GM18951 (cell line): ENCODE measurements around the gene CAMTA1.

Experiments used
- POLR2A ChIP-seq: IDR thresholded peaks from 4 replicates; pipeline ENCODE4 v1.6.1; 2011; ENCODE audit warnings: mild to moderate bottlenecking; ENCODE audit not compliant: insufficient read length, insufficient read depth; ENCODE audit errors: extremely low read depth
- in situ Hi-C: fragments of 300-500 bp; cut with MboI; formaldehyde crosslinking; loops from one replicate; pipeline ENCODE4 v1.12.0; 2022; ENCODE audit warnings: low sequenced_read_pairs, mixed read lengths, inconsistent platforms; ENCODE audit not compliant: unreplicated experiment

Gene CAMTA1

DNA sequence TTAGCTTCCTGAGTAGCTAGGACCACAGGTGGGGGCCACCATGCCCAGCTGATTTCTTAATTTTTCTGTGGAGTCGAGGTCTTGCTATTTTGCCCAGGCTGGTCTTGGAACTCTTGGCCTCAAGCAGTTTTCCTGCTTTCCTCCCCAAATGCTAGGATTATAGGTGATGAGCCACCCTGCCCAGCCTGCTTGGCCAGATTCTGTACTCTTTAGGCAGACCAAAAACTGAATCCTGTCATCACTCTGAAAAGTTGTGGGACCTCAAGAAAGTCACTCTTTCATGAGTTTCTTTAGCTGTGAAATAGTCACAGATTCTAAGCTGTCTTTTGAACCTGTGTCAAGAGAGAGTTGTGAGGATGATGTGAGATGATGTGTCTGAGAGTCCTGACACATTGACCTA lies 105.4 kb downstream of the CAMTA1 start:
- TF ChIP-seq POLR2A: no peak
- in situ Hi-C loops: no loop called here

DNA sequence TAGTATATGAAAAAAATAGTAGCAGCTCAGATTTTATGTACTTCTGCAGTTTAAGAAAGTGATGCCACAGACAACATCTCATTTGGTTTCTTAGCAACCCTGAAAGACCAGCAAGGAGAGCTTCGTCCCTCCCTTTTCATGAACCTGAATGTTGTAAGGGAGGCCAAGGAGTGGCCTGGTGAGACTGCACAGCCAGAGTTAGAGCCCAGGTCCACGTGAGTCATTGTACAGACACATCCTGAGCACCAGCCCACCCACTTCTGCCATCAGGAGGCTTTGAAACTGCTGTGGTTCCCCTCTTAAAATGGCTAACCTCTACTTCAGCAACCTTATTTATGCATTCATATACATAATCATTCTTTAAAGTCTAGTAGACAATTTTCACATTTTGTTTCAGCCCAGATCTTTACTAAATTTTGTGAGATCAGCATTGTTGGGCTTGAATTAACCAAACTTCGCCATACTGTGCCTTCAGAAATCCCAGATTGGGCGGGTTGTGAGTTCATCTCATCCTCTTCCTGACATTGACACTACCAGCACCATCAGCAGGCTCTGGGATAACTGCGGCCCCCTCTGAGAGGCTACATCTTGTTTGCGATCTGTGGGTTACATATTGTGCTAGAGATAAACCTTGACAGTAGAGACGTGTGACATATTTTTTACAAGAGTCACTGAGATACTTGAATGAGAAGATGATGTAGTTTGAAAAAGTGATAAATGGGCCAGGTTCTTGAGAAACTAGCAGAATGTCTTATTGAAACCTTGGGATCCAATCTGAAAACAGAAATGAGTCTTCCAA lies 106.7 kb downstream of the CAMTA1 start:
- no peak for TF ChIP-seq POLR2A
- in situ Hi-C loops: no loop called here

DNA sequence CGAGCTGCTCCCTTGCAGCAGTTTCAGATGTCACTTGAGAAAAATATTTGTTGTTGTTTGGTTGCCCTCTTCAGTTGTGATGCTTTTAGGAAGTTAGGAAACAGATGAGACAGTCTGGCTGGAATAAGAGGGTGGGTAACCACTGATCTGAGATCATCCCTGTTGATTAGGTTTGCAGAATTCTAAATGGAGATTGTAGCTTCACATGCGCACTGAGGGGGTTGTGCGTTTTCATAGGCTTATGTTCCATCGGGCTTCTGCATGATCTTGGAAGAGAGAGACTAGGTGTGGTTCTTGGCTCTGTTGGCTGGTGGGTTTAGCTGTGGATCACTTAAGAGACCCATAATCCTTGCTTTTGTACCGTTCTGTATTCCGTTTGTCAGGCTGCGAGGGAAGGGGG lies 108.1 kb downstream of the CAMTA1 start:
- no peak for TF ChIP-seq POLR2A
- in situ Hi-C loops: no loop called here

DNA sequence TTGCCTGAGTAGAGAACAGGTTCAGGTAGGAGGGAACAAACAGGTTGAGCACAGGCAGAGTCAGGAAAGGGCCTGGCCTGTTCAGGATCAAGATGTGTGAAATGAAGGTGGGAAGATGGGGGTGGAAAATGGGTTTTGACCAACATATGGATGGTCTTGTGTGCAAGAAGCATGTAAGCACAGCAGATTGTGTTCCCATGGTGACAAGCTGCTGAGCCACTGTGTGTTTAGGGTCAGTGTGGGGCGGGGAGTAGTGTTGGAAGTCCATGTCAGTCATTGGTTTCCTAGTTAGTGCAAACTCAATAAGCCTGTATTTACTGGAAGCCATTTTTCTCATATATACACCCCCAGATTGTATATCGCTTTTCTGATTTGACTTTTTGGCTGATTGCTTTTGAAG lies 111.9 kb downstream of the CAMTA1 start:
- TF ChIP-seq POLR2A: no peak
- in situ Hi-C loops: no loop called here

DNA sequence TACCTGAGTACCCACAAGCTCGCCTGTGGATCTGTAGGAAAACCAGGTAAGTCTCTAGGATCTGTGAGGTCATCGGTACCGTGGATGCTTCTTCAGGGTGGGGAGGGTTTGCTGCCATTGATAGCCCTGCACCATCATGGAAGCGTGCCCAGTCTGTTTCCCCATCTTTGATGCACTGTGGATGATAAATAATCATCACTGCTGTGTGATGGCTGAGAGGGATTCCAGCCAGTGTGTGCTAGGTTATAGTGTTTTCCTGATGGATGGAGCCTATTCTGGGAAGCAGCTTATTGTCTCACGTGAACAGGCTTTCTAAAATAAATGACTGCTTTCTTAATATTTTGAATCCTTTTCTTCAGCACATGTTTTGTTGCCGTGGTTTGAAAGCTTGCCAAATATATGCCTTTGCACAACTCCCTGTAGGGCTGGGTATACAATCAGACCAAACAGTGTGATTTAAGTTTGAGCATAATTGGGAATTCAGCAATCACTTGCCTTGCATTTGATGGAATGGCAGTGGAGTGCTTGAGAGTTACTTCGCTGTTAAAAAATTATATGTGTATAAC lies 113.8 kb downstream of the CAMTA1 start:
- in situ Hi-C loops: no loop called here
- TF ChIP-seq POLR2A: no peak

DNA sequence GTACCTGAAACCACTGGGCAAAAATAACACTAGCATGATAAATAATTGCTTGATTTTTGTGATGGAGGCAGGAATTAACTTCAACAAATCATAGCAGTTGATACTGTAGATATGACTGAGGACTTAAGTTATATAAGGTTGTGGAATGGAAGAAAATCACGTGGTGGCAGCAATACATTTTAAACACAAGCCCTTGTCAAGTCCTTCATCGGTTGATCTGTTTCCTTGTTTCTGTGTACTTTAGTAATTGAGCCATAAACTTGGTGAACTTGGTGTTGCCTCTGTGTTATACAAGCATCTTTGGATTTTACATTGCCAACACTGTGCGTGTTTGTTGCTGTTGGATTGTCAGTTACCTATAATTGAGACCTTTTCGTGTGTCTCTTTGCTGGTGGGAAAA lies 114.4 kb downstream of the CAMTA1 start:
- TF ChIP-seq POLR2A: no peak
- in situ Hi-C loops: loop anchor here (10.0 kb wide), 1 partner anchor 175 kb away; no protein-coding TSS in a partner anchor

DNA sequence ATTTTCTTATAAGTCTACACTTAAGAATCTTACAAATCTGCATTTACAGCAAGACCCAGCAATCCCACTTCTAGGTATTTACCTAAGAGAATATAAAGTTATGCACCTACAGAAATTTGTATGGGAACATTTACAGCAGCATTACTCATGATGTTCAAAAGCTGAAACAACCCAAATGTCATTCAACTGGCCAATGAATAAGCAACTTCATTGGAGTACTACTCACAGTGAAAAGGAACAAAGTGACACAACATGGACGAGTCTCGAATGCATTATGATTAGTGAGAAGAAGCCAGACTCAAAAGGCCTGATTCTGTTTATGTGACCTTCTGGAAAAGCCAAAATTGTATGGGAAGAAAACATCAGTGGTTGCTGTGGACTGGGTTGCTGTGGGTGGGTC lies 116.9 kb downstream of the CAMTA1 start:
- no peak for TF ChIP-seq POLR2A
- in situ Hi-C loops: loop anchor here (10.0 kb wide), 1 partner anchor 177 kb away; no protein-coding TSS in a partner anchor

DNA sequence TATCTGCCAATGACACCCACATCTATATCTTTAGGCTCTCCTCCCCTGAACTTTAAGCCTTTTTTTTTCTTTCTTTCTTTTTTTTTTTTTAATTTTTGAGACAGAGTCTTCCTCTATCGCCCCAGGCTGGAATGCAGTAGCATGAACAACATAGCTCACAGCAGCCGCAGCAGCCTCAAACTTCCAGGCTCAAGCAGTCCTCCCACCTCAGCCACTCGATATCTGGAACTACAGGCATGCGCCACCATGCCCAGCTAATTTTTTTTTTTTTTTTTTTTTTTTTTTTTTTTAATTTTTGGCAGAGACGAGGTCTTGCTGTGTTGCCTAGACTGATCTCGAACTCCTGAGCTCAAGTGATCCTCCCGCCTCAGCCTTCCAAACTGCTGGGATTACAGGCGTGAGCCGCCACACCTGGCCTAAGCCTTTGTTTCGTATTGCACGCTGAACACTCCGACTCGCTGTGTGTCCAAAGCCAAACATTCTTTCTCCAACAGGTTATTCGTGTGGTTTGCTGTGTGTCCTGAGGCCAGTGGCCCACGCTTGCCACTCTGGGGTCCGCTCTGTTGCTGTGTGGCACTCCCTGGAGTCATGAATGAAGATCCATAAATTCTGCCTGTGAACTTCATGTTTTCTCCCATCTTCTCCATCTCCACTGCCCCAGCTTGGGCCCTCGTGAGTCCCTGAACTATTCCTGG lies 119.4 kb downstream of the CAMTA1 start:
- no peak for TF ChIP-seq POLR2A
- in situ Hi-C loops: loop anchor here (10.0 kb wide), 1 partner anchor 180 kb away; no protein-coding TSS in a partner anchor

DNA sequence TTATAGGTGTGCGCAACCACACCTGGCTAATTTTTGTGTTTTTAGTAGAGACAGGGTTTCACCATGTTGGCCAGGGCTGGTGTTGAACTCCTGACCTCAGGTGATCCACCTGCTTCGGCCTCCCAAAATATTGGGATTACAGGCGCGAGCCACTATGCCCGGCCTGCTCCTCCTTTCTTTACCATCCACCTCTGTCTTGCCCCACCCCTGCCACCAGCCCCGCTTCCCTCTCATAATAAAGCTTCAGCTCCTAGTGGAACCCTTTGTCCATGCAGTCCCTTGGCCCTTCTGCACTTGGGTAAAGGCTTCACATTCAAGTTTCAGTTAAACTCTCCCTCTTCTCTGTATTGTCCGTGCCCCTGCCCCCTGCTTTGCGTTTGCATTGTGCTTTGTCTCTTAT lies 120.1 kb downstream of the CAMTA1 start:
- in situ Hi-C loops: loop anchor here (10.0 kb wide), 1 partner anchor 181 kb away; no protein-coding TSS in a partner anchor
- no peak for TF ChIP-seq POLR2A

DNA sequence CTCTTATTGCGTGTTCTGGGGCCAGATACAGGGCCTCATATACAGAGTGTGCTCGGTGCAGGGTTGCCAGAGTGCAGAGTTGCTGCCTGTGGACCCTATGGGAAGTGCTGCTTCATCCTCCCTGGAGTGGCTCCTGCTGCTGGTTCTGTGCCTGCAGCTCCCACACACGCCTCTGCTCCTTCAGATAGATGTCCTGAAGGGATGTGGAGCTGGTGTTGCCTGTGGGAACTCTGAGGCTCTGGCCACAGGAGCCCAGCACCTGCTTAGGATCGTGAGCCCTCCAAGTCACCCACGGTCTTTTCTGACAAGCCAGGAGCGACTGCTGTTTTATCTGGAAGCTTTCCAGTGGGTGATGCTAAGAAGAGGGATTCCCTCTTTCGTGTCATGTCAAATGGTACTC lies 120.5 kb downstream of the CAMTA1 start:
- in situ Hi-C loops: loop anchor here (10.0 kb wide), 1 partner anchor 181 kb away; no protein-coding TSS in a partner anchor

DNA sequence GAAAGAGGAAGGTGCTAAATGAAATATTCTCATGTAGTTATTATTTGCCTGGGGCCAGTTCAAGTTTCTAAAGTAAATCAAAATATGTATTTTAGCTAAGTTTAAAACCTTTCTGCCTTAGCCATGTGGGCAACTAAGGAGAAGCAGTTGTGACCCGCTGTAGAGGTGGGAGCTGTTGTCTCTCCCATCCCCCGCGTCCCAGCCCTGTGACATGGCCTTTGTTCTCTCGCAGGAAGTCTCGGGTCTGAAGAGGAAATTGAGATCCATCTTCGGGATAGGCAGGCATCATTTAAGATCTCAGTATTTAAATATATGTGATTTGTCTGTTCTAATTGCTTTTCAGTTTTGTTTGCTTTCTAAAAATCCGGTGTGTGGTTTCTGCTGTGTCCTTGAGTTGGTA lies 121.5 kb downstream of the CAMTA1 start:
- in situ Hi-C loops: loop anchor here (10.0 kb wide), 1 partner anchor 182 kb away; no protein-coding TSS in a partner anchor

More for the DNA sequence above, 120.5 kb downstream of the CAMTA1 start:
- TF ChIP-seq POLR2A: no peak

DNA sequence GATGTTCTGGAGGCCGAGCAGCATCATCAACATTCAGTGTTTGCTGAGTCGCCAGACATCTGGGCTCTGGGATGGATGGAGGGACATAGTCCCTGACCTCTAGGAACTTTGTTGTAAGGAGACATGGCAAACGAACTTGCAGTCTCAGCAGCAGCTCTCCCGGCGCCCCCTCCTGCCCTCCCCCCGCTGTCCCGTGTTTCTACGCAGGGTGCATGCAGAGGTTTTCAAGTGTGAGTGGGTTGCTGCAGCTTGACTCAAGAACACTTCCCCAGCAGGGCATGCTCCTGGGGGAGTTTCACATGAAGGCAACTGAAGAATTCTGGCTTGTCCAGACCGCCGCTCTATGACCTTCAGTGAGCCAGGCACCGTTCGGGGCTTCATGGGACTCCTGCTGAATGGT lies 121.9 kb downstream of the CAMTA1 start:
- no peak for TF ChIP-seq POLR2A
- in situ Hi-C loops: loop anchor here (10.0 kb wide), 1 partner anchor 182 kb away; no protein-coding TSS in a partner anchor

More for the DNA sequence above, 121.5 kb downstream of the CAMTA1 start:
- no peak for TF ChIP-seq POLR2A
